Skeletal muscle satellite cell (primary cell): ENCODE data around the gene BIRC7.
"Not testable (repeated sequence)": the region's sequence is repeated elsewhere in the genome, so short reads cannot be mapped to it uniquely, and the experiment has no call there.

ENCODE experiments used
- H3K27me3 ChIP-seq: 2 replicates; pipeline ENCODE4 v1.7.0; 2013; ENCODE audit warnings: low read length; ENCODE audit not compliant: control insufficient read depth, insufficient read depth
- H3K36me3 ChIP-seq: 2 replicates; pipeline ENCODE4 v1.7.0; 2013; ENCODE audit warnings: mild to moderate bottlenecking, control low read depth, low read length; ENCODE audit not compliant: insufficient read depth
- H3K4me1 ChIP-seq: 2 replicates; pipeline ENCODE4 v1.7.0; 2013; ENCODE audit warnings: low read length; ENCODE audit not compliant: control insufficient read depth, insufficient read depth
- H3K4me2 ChIP-seq: 2 replicates; pipeline ENCODE4 v1.7.0; 2013; ENCODE audit warnings: mild to moderate bottlenecking, low read length
- H3K4me3 ChIP-seq: 2 replicates; pipeline ENCODE4 v1.7.0; 2013; ENCODE audit warnings: low read length
- H3K9ac ChIP-seq: 2 replicates; pipeline ENCODE4 v1.7.0; 2013; ENCODE audit warnings: mild to moderate bottlenecking, low read depth, low read length, moderate library complexity
- H3K9me3 ChIP-seq: replicated peaks from 2 replicates; pipeline ENCODE4 v1.7.0; 2013; ENCODE audit warnings: mild to moderate bottlenecking, control low read depth, low read length

BIRC7 gene

GRCh38 chr20:63220696-63221399 lies 14.9 kb upstream of the BIRC7 start:
- Histone ChIP-seq H3K36me3 (no peaks in the 10 kb centered on the region), H3K4me3 (no peak overlapping the region), H3K9ac (no peak overlapping the region), H3K4me2 (no peak overlapping the region), H3K27me3 (peaks cover 39% of the 10 kb centered on the region), H3K4me1 (peaks cover 9% of the 10 kb centered on the region), H3K9me3 (no peaks in the 10 kb centered on the region)

- H3K27me3 ChIP-seq, result peaks cover 39% of the 10 kb centered on the region
Observed at GRCh38 chr20:63221400-63222053, 14.2 kb upstream of the BIRC7 start.

GRCh38 chr20:63222541-63222940 lies 13.2 kb upstream of the BIRC7 start:
- no peaks in the 10 kb centered on the region for H3K36me3 ChIP-seq
- peaks cover 39% of the 10 kb centered on the region for H3K27me3 ChIP-seq
- H3K9me3 ChIP-seq, result no peaks in the 10 kb centered on the region
- no peak overlapping the region for H3K9ac ChIP-seq
- no peaks in the 10 kb centered on the region for H3K4me1 ChIP-seq
- H3K4me3 ChIP-seq, result no peak overlapping the region
- no peak overlapping the region for H3K4me2 ChIP-seq

More at GRCh38 chr20:63221400-63222053, 14.2 kb upstream of the BIRC7 start:
- H3K9ac ChIP-seq, H3K4me2 ChIP-seq, H3K4me1 ChIP-seq, H3K9me3 ChIP-seq, H3K36me3 ChIP-seq, H3K4me3 ChIP-seq: not testable (repeated sequence)

GRCh38 chr20:63223121-63223825 lies 12.4 kb upstream of the BIRC7 start:
- Histone ChIP-seq H3K36me3 (no peaks in the 10 kb centered on the region), H3K4me2 (no peak overlapping the region), H3K4me1 (no peaks in the 10 kb centered on the region), H3K27me3 (peaks cover 40% of the 10 kb centered on the region), H3K4me3 (no peak overlapping the region), H3K9ac (no peak overlapping the region), H3K9me3 (no peaks in the 10 kb centered on the region)

GRCh38 chr20:63223826-63224207 lies 11.9 kb upstream of the BIRC7 start:
- no peak overlapping the region for H3K9ac ChIP-seq
- H3K27me3 ChIP-seq, result peaks cover 44% of the 10 kb centered on the region

GRCh38 chr20:63224412-63225081 lies 11.2 kb upstream of the BIRC7 start:
- no peak overlapping the region for H3K9ac ChIP-seq
- no peaks in the 10 kb centered on the region for H3K36me3 ChIP-seq
- no peaks in the 10 kb centered on the region for H3K4me1 ChIP-seq
- H3K4me2 ChIP-seq, result no peak overlapping the region
- H3K9me3 ChIP-seq, result no peaks in the 10 kb centered on the region
- H3K4me3 ChIP-seq, result no peak overlapping the region
- H3K27me3 ChIP-seq, result peaks cover 43% of the 10 kb centered on the region

More at GRCh38 chr20:63223826-63224207, 11.9 kb upstream of the BIRC7 start:
- H3K4me1 ChIP-seq, result no peaks in the 10 kb centered on the region
- no peaks in the 10 kb centered on the region for H3K9me3 ChIP-seq
- no peak overlapping the region for H3K4me2 ChIP-seq
- H3K36me3 ChIP-seq, result no peaks in the 10 kb centered on the region
- H3K4me3 ChIP-seq, result no peak overlapping the region

- H3K9ac ChIP-seq, result no peak overlapping the region
- peaks cover 39% of the 10 kb centered on the region for H3K27me3 ChIP-seq
- H3K4me2 ChIP-seq, result no peak overlapping the region
Observed at GRCh38 chr20:63225082-63225454, 10.6 kb upstream of the BIRC7 start.

GRCh38 chr20:63226042-63226943 lies 9.4 kb upstream of the BIRC7 start:
- H3K9ac ChIP-seq, result no peak overlapping the region
- no peaks in the 10 kb centered on the region for H3K9me3 ChIP-seq
- H3K4me3 ChIP-seq, result no peak overlapping the region
- no peaks in the 10 kb centered on the region for H3K36me3 ChIP-seq
- no peak overlapping the region for H3K4me2 ChIP-seq
- H3K4me1 ChIP-seq, result no peaks in the 10 kb centered on the region
- H3K27me3 ChIP-seq, result peaks cover 34% of the 10 kb centered on the region

More at GRCh38 chr20:63225082-63225454, 10.6 kb upstream of the BIRC7 start:
- H3K4me3 ChIP-seq, result no peak overlapping the region
- H3K4me1 ChIP-seq, result no peaks in the 10 kb centered on the region
- no peaks in the 10 kb centered on the region for H3K36me3 ChIP-seq
- H3K9me3 ChIP-seq, result no peaks in the 10 kb centered on the region

- H3K27me3 ChIP-seq, result peaks cover 27% of the 10 kb centered on the region
- H3K4me2 ChIP-seq, result no peak overlapping the region
- no peak overlapping the region for H3K4me3 ChIP-seq
- H3K36me3 ChIP-seq, result no peaks in the 10 kb centered on the region
- H3K9ac ChIP-seq, result no peak overlapping the region
- H3K9me3 ChIP-seq, result no peaks in the 10 kb centered on the region
- H3K4me1 ChIP-seq, result peaks cover 2% of the 10 kb centered on the region
Observed at GRCh38 chr20:63227260-63227659, 8.4 kb upstream of the BIRC7 start.

- Histone ChIP-seq H3K4me1 (peaks cover 8% of the 10 kb centered on the region), H3K9me3 (no peaks in the 10 kb centered on the region), H3K36me3 (no peaks in the 10 kb centered on the region), H3K4me2 (no peak overlapping the region), H3K9ac (no peak overlapping the region), H3K27me3 (peaks cover 37% of the 10 kb centered on the region), H3K4me3 (no peak overlapping the region)
Observed at GRCh38 chr20:63228806-63229205, 6.9 kb upstream of the BIRC7 start.
